ENCODE data around the gene CCSER2.

- no peak for TF ChIP-seq CTCF (conservative IDR thresholded peaks at IDR 0.05; ENCODE audit: low read depth, low read length)
- TF ChIP-seq EZH2 (IDR thresholded peaks at IDR 0.05; ENCODE audit: borderline replicate concordance, low read depth, low read length, poor library complexity, severe bottlenecking), result no peak
Observed at GRCh38 chr10:84296091-84296981, 32.1 kb upstream of the CCSER2 start.

All from A673 (cell line).